OCI-LY7 (cell line): ENCODE results near the gene KPNA4. TPM values are rescaled to one million over a fixed set of nuclear protein-coding genes. Genes with fewer than 3 reads are reported as not detected.

ENCODE experiments used
- BruUV-seq: library from RNA; stranded (reverse); fragments of 400-500 nt; replicated peaks from 2 replicates; lab custom pipeline; 2021; lab: Mats Ljungman, UMichigan
- CTCF ChIA-PET: fragments of 300-600 bp; sonication (Branson Sonifier 250); formaldehyde crosslinking; loops from one replicate; lab custom pipeline; 2022; ENCODE audit warnings: antibody characterized with exemption; ENCODE audit not compliant: unreplicated experiment; lab: Charles Lee
- POLR2A ChIA-PET: fragments of 300-600 bp; sonication (Branson Sonifier 250); formaldehyde crosslinking; loops from one replicate; lab custom pipeline; 2022; ENCODE audit warnings: antibody characterized with exemption; lab: Charles Lee
- DNase-seq: peaks from one replicate; pipeline ENCODE4 v3.0.0-alpha.2; 2015; ENCODE audit warnings: low spot score
- H2AFZ ChIP-seq: fragments of 200-600 bp; sonication (generic), shearing (Covaris generic); 2 replicates; pipeline ENCODE4 v1.6.1; 2014; ENCODE audit warnings: mild to moderate bottlenecking, antibody characterized with exemption, low read length, moderate library complexity
- H3K27ac ChIP-seq: fragments of 200-600 bp; sonication (generic); 2 replicates; pipeline ENCODE4 v1.5.1; 2014; ENCODE audit warnings: mixed run types, low read depth, mild to moderate bottlenecking, moderate library complexity, low read length, inconsistent platforms; ENCODE audit not compliant: poor library complexity, severe bottlenecking
- H3K36me3 ChIP-seq: fragments of 200-600 bp; sonication (generic); 2 replicates; pipeline ENCODE4 v1.6.1; 2014; ENCODE audit warnings: mild to moderate bottlenecking, antibody characterized with exemption, low read length, moderate library complexity, mixed read lengths; ENCODE audit not compliant: insufficient read depth
- H3K4me1 ChIP-seq: fragments of 200-600 bp; sonication (generic); 2 replicates; pipeline ENCODE4 v1.5.1; 2014; ENCODE audit warnings: mild to moderate bottlenecking, low read length; ENCODE audit not compliant: insufficient read depth, poor library complexity, severe bottlenecking
- H3K4me2 ChIP-seq: fragments of 200-600 bp; sonication (generic); 2 replicates; pipeline ENCODE4 v1.6.1; 2014; ENCODE audit warnings: mild to moderate bottlenecking, low read length
- H3K4me3 ChIP-seq: fragments of 200-600 bp; sonication (generic); 2 replicates; pipeline ENCODE4 v1.5.1; 2014; ENCODE audit warnings: mild to moderate bottlenecking, low read depth, low read length; ENCODE audit not compliant: poor library complexity, severe bottlenecking
- H3K79me2 ChIP-seq: fragments of 200-600 bp; sonication (generic); 2 replicates; pipeline ENCODE4 v1.6.1; 2016; ENCODE audit warnings: low read depth, mild to moderate bottlenecking, low read length, moderate library complexity, mixed read lengths; ENCODE audit not compliant: insufficient read depth
- H3K9me2 ChIP-seq: fragments of 200-600 bp; sonication (generic); 2 replicates; pipeline ENCODE4 v1.6.1; 2016; ENCODE audit warnings: mild to moderate bottlenecking, low read length, mixed read lengths; ENCODE audit not compliant: insufficient read depth
- H3K9me3 ChIP-seq: fragments of 200-600 bp; sonication (generic); 2 replicates; pipeline ENCODE4 v1.6.1; 2014; ENCODE audit warnings: mild to moderate bottlenecking, mixed run types, low read length, mixed read lengths
- H4K20me1 ChIP-seq: fragments of 200-600 bp; sonication (generic); 2 replicates; pipeline ENCODE4 v1.6.1; 2014; ENCODE audit warnings: mild to moderate bottlenecking, antibody characterized with exemption, low read length, moderate library complexity, mixed read lengths; ENCODE audit not compliant: insufficient read depth
- CTCF ChIP-seq: fragments of 200-600 bp; sonication (generic); conservative IDR thresholded peaks from 2 replicates; pipeline ENCODE4 v1.5.1; 2014; ENCODE audit warnings: mild to moderate bottlenecking, antibody characterized with exemption, low read length, moderate library complexity, mixed read lengths
- EZH2phosphoT487 ChIP-seq: fragments of 200-600 bp; sonication (generic); IDR thresholded peaks from 2 replicates; pipeline ENCODE4 v1.6.1; 2018; ENCODE audit warnings: low read depth, borderline replicate concordance, mild to moderate bottlenecking, mixed run types, antibody characterized with exemption, low read length, moderate library complexity, mixed read lengths
- intact Hi-C: fragments of 100-400 bp; cut with micrococcal nuclease; formaldehyde crosslinking; loops from one replicate; pipeline ENCODE4 v1.10.0; 2022; ENCODE audit not compliant: unreplicated experiment
- total RNA-seq, 2 experiments: library from RNA; depleted of rRNA in 1 of 2; stranded (reverse); fragments of >200 nt in 1 of 2; shearing (Covaris generic) in 1 of 2; gene quantifications; 2 replicates each; pipeline ENCODE4 v1.2.3, GENCODE V29; 2014 to 2022

Gene KPNA4
- total RNA-seq, 2 experiments from 2014 or later: 15.7 to 46.3 TPM

- H3K4me2 ChIP-seq: no peak overlapping the region
- no peaks in the 10 kb centered on the region for H4K20me1 ChIP-seq
- no peak overlapping the region for H3K4me3 ChIP-seq
- no peaks in the 10 kb centered on the region for H3K36me3 ChIP-seq
- DNase-seq: no peak
- intact Hi-C loops: no loop called here
- BruUV-seq: no TSS peak
- 0 out of 2 replicates have a peak, but pooled peaks cover 5% of the 10 kb centered on the region for H3K9me3 ChIP-seq
- CTCF ChIA-PET: no interaction called here
- no peak overlapping the region for H2AFZ ChIP-seq
- H3K27ac ChIP-seq: no peak overlapping the region
- H3K9me2 ChIP-seq: no peaks in the 10 kb centered on the region
- no peaks in the 10 kb centered on the region for H3K4me1 ChIP-seq
- no peak for TF ChIP-seq EZH2phosphoT487
- TF ChIP-seq CTCF: no peak
- POLR2A ChIA-PET: no interaction called here
- H3K79me2 ChIP-seq: no peaks in the 10 kb centered on the region
These were observed 90.9 kb downstream of the KPNA4 start for GRCh38 chr3:160474416-160474838.

GRCh38 chr3:160473978-160474377 lies 91.4 kb downstream of the KPNA4 start:
- H3K79me2 ChIP-seq: no peaks in the 10 kb centered on the region
- no peaks in the 10 kb centered on the region for H4K20me1 ChIP-seq
- no peak overlapping the region for H3K4me2 ChIP-seq
- H3K4me3 ChIP-seq: no peak overlapping the region
- no peak for DNase-seq
- 0 out of 2 replicates have a peak, but pooled peaks cover 5% of the 10 kb centered on the region for H3K9me3 ChIP-seq
- H3K9me2 ChIP-seq: no peaks in the 10 kb centered on the region
- TF ChIP-seq EZH2phosphoT487 (no peak), CTCF (no peak)
- no peaks in the 10 kb centered on the region for H3K36me3 ChIP-seq
- no peak overlapping the region for H2AFZ ChIP-seq
- BruUV-seq: no TSS peak
- H3K27ac ChIP-seq: no peak overlapping the region
- ChIA-PET POLR2A (interaction anchor here (0.7 kb wide), 1 partner anchor 19 kb away, joined by 3 read pairs; no protein-coding TSS in a partner anchor), CTCF (no interaction called here)
- intact Hi-C loops: no loop called here
- H3K4me1 ChIP-seq: no peaks in the 10 kb centered on the region

GRCh38 chr3:160473221-160473620 lies 92.2 kb downstream of the KPNA4 start:
- no TSS peak for BruUV-seq
- DNase-seq: no peak
- ChIA-PET POLR2A (interaction anchor here (0.7 kb wide), 1 partner anchor 20 kb away, joined by 3 read pairs; no protein-coding TSS in a partner anchor), CTCF (no interaction called here)
- intact Hi-C loops: no loop called here
- TF ChIP-seq CTCF (no peak), EZH2phosphoT487 (no peak)
- Histone ChIP-seq H2AFZ (no peak overlapping the region), H3K4me3 (no peak overlapping the region), H3K9me3 (0 out of 2 replicates have a peak, but pooled peaks cover 5% of the 10 kb centered on the region), H3K9me2 (no peaks in the 10 kb centered on the region), H3K4me2 (no peak overlapping the region), H3K36me3 (no peaks in the 10 kb centered on the region), H4K20me1 (no peaks in the 10 kb centered on the region), H3K4me1 (no peaks in the 10 kb centered on the region), H3K79me2 (no peaks in the 10 kb centered on the region), H3K27ac (no peak overlapping the region)
